ENCODE measurements around the gene NYNRIN. TPM values are rescaled to one million over a fixed set of nuclear protein-coding genes. Genes with fewer than 3 reads are reported as not detected.

NYNRIN gene
- total RNA-seq, 1 experiment from 2014 or later = 0.27 TPM

DNA sequence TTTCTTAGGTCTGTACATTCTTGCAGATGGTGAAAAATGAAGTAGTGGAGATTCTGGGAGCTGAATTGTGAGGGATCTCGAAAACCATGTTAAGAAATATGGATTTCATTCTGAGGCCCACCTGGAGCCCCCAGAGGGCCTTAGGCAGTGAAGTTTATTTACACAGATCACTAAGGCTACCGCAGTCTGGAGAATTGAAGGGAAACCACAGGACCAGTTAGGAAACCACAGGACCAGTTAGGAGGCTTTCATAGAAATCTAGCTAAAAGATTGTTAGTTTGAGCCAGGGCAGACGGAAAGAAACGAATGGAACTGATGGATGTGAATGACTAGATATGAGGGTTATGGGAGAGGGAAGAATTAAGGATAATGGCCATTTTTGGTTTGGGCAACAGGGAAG is 23.5 kb downstream of the NYNRIN start:
- no TSS peak for BruUV-seq (replicated peaks)
- H3K4me3 ChIP-seq (replicated peaks in 1 of 2; ENCODE audit: low read depth in 1 of 2, low read length in 2 of 2) = no peak overlapping the region
- H3K9me2 ChIP-seq (ENCODE audit: insufficient read depth) = no peaks in the 10 kb centered on the region
- intact Hi-C loops (cut with micrococcal nuclease) = no loop called here
- H4K20me1 ChIP-seq (ENCODE audit: insufficient read depth) = no peaks in the 10 kb centered on the region
- H3K27ac ChIP-seq (ENCODE audit: low read depth, low read length) = no peak overlapping the region
- ChIA-PET CTCF (interaction anchor here (1.3 to 1.7 kb wide), 2 partner anchors 9 to 10 kb away, joined by 4 to 6 read pairs; no protein-coding TSS in a partner anchor), RAD21 (ENCODE audit: low non-redundant PET in 1 of 2, low total read pairs in 2 of 2, uncharacterized antibody in 2 of 2, unreplicated experiment in 2 of 2) (no interaction called here), POLR2A (no interaction called here)
- H2AFZ ChIP-seq (ENCODE audit: low read depth, low read length, poor library complexity, severe bottlenecking) = no peak overlapping the region
- H3K4me1 ChIP-seq (ENCODE audit: control insufficient read depth in 1 of 2, insufficient read depth in 2 of 2, low read length in 2 of 2) = peaks cover 0 to 9% of the 10 kb centered on the region in 2 experiments; a peak in 1 of 4 replicates
- TF ChIP-seq, protein P1, sequence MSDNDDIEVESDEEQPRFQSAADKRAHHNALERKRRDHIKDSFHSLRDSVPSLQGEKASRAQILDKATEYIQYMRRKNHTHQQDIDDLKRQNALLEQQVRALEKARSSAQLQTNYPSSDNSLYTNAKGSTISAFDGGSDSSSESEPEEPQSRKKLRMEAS (IDR thresholded peaks at IDR 0.05) = no peak
- TF ChIP-seq ELF1 (IDR thresholded peaks at IDR 0.05; ENCODE audit: borderline replicate concordance, low read depth) = no peak
- TF ChIP-seq CEBPB (IDR thresholded peaks at IDR 0.05; ENCODE audit: low read depth) = no peak
- no peak for TF ChIP-seq SP1 (IDR thresholded peaks at IDR 0.05; ENCODE audit: low read depth)
- TF ChIP-seq RAD21 (IDR thresholded peaks at IDR 0.05; ENCODE audit: low read depth) = no peak
- no peak for TF ChIP-seq EGR1 (IDR thresholded peaks at IDR 0.05; ENCODE audit: low read depth)
- H3K9me3 ChIP-seq (ENCODE audit: control insufficient read depth in 1 of 2, insufficient read depth in 1 of 2, low read depth in 1 of 2, low read length in 2 of 2) = no peaks in the 10 kb centered on the region
- H3K4me2 ChIP-seq (ENCODE audit: low read length) = no peak overlapping the region
- H3K9ac ChIP-seq (ENCODE audit: low read length) = no peak overlapping the region
- DNase-seq (ENCODE audit: low read depth, low spot score) (no peak), ATAC-seq (no peak)
- no peaks in the 10 kb centered on the region for H3K79me2 ChIP-seq (ENCODE audit: insufficient read depth, low read length)
- no peaks in the 10 kb centered on the region for H3K36me3 ChIP-seq (ENCODE audit: control insufficient read depth in 1 of 2, insufficient read depth in 2 of 2, low read length in 2 of 2)
- no peaks in the 10 kb centered on the region for H3K27me3 ChIP-seq (ENCODE audit: insufficient read depth, low read length)

DNA sequence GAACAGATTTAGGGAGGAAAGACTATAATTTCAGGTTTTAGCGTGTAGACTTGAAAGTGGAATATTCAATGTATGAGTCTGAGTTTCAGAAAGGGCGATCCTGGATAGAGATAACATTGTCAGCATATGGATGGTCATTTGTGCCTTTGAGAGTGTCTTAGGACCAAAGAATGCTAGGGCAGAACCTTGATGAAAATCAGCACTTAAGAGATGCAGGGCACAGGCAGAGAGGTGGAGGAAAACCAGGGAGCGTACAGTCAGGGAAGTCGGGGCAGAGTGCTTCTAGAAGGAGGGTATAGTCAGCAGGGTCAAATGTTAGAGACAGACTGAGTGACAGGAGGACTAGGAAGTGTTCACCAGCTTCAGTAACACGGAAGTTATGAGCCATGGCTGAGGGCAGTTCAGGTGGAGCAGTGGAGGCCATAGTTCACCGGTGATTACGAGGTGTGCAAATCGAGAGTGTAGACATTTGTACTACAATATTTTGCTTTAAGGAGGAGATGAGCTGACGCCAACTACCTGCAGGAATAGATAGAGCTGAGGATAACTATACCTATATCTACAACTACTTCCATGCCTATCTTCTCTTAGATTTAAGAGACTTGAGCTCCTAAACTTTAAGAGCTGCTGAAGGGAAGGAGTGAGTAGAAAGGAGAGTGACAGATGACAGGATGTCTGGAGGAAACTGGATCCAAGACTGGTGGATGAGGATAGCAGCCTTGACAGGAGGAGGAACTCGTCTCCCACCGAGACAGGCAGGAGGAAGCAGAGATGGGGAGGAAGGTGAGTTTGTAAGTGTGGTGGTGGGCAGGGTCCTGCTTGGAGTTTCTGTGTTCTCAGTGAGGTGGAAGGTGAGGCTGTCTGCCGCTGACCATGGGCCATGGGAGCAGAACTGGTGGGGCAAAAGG is 24.1 kb downstream of the NYNRIN start:
- ATAC-seq (no peak), DNase-seq (ENCODE audit: low read depth, low spot score) (no peak)
- RAD21 ChIA-PET (ENCODE audit: low non-redundant PET in 1 of 2, low total read pairs in 2 of 2, uncharacterized antibody in 2 of 2, unreplicated experiment in 2 of 2) = no interaction called here
- no peaks in the 10 kb centered on the region for H3K79me2 ChIP-seq (ENCODE audit: insufficient read depth, low read length)
- no peak overlapping the region for H3K4me3 ChIP-seq (replicated peaks in 1 of 2; ENCODE audit: low read depth in 1 of 2, low read length in 2 of 2)
- BruUV-seq (replicated peaks) = no TSS peak
- POLR2A ChIA-PET = no interaction called here
- H2AFZ ChIP-seq (ENCODE audit: low read depth, low read length, poor library complexity, severe bottlenecking) = no peak overlapping the region
- no peak overlapping the region for H3K27ac ChIP-seq (ENCODE audit: low read depth, low read length)
- no peaks in the 10 kb centered on the region for H3K27me3 ChIP-seq (ENCODE audit: insufficient read depth, low read length)
- peaks cover 0 to 9% of the 10 kb centered on the region in 2 experiments; a peak in 1 of 4 replicates for H3K4me1 ChIP-seq (ENCODE audit: control insufficient read depth in 1 of 2, insufficient read depth in 2 of 2, low read length in 2 of 2)
- no peak overlapping the region for H3K4me2 ChIP-seq (ENCODE audit: low read length)
- no peak overlapping the region for H3K9ac ChIP-seq (ENCODE audit: low read length)
- H3K9me2 ChIP-seq (ENCODE audit: insufficient read depth) = no peaks in the 10 kb centered on the region
- H4K20me1 ChIP-seq (ENCODE audit: insufficient read depth) = no peaks in the 10 kb centered on the region
- TF ChIP-seq, protein P2, sequence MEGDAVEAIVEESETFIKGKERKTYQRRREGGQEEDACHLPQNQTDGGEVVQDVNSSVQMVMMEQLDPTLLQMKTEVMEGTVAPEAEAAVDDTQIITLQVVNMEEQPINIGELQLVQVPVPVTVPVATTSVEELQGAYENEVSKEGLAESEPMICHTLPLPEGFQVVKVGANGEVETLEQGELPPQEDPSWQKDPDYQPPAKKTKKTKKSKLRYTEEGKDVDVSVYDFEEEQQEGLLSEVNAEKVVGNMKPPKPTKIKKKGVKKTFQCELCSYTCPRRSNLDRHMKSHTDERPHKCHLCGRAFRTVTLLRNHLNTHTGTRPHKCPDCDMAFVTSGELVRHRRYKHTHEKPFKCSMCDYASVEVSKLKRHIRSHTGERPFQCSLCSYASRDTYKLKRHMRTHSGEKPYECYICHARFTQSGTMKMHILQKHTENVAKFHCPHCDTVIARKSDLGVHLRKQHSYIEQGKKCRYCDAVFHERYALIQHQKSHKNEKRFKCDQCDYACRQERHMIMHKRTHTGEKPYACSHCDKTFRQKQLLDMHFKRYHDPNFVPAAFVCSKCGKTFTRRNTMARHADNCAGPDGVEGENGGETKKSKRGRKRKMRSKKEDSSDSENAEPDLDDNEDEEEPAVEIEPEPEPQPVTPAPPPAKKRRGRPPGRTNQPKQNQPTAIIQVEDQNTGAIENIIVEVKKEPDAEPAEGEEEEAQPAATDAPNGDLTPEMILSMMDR (IDR thresholded peaks at IDR 0.05 in 2 of 3, conservative IDR thresholded peaks at IDR 0.05 in 1 of 3; ENCODE audit: borderline replicate concordance in 1 of 3, insufficient read depth in 1 of 3, low read depth in 2 of 3, low read length in 2 of 3) = no peak
- TF ChIP-seq EZH2phosphoT487 (IDR thresholded peaks at IDR 0.05; ENCODE audit: borderline replicate concordance) = no peak
- TF ChIP-seq, protein P3, sequence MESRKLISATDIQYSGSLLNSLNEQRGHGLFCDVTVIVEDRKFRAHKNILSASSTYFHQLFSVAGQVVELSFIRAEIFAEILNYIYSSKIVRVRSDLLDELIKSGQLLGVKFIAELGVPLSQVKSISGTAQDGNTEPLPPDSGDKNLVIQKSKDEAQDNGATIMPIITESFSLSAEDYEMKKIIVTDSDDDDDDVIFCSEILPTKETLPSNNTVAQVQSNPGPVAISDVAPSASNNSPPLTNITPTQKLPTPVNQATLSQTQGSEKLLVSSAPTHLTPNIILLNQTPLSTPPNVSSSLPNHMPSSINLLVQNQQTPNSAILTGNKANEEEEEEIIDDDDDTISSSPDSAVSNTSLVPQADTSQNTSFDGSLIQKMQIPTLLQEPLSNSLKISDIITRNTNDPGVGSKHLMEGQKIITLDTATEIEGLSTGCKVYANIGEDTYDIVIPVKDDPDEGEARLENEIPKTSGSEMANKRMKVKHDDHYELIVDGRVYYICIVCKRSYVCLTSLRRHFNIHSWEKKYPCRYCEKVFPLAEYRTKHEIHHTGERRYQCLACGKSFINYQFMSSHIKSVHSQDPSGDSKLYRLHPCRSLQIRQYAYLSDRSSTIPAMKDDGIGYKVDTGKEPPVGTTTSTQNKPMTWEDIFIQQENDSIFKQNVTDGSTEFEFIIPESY (IDR thresholded peaks at IDR 0.05; ENCODE audit: extremely low read depth, insufficient replicate concordance, low read length) = no peak
- no peak for TF ChIP-seq ELF1 (IDR thresholded peaks at IDR 0.05; ENCODE audit: borderline replicate concordance, low read depth)
- no peak for TF ChIP-seq EGR1 (IDR thresholded peaks at IDR 0.05; ENCODE audit: low read depth)
- no peak for TF ChIP-seq CBX3 (IDR thresholded peaks at IDR 0.05; ENCODE audit: low read depth)
- no peak for TF ChIP-seq FOSL1 (IDR thresholded peaks at IDR 0.05; ENCODE audit: low read depth)
- TF ChIP-seq TCF7L2 (IDR thresholded peaks at IDR 0.05; ENCODE audit: borderline replicate concordance, extremely low read depth, insufficient read depth, insufficient read length) = no peak
- TF ChIP-seq, protein P1 (IDR thresholded peaks at IDR 0.05) = no peak
- TF ChIP-seq, protein P4, sequence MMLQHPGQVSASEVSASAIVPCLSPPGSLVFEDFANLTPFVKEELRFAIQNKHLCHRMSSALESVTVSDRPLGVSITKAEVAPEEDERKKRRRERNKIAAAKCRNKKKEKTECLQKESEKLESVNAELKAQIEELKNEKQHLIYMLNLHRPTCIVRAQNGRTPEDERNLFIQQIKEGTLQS (IDR thresholded peaks at IDR 0.05) = no peak
- no peak for TF ChIP-seq POLR2A (IDR thresholded peaks at IDR 0.05; ENCODE audit: borderline replicate concordance, extremely low read depth, insufficient read depth, insufficient read length)
- H3K36me3 ChIP-seq (ENCODE audit: control insufficient read depth in 1 of 2, insufficient read depth in 2 of 2, low read length in 2 of 2) = no peaks in the 10 kb centered on the region
- intact Hi-C loops (cut with micrococcal nuclease) = no loop called here
- H3K9me3 ChIP-seq (ENCODE audit: control insufficient read depth in 1 of 2, insufficient read depth in 1 of 2, low read depth in 1 of 2, low read length in 2 of 2) = no peaks in the 10 kb centered on the region
- CTCF ChIA-PET = interaction anchor here (1.3 kb wide), 1 partner anchor 9 kb away, joined by 6 read pairs; no protein-coding TSS in a partner anchor

Data from HCT116 (cell line).